Fibroblast of mammary gland (primary cell): ENCODE results near the gene NIPBL.
"Not testable (repeated sequence)": the region's sequence is repeated elsewhere in the genome, so short reads cannot be mapped to it uniquely, and the experiment has no call there.

Source experiments
- DNase-seq: peaks from one replicate; pipeline ENCODE4 v3.0.0-alpha.2; 2010; ENCODE audit warnings: low read depth
- H3K4me3 ChIP-seq: 2 replicates; pipeline ENCODE4 v1.5.1; 2011; ENCODE audit warnings: low read depth, mild to moderate bottlenecking, low read length, moderate library complexity; ENCODE audit not compliant: control insufficient read depth
- TF ChIP-seq, protein P1 (sequence below): conservative IDR thresholded peaks from 2 replicates; pipeline ENCODE4 v1.5.1; 2011; ENCODE audit warnings: low read depth, low read length, inconsistent platforms; ENCODE audit not compliant: control insufficient read depth, insufficient read depth

The NIPBL gene

GRCh38 chr5:37071901-37072581 is 195.5 kb downstream of the NIPBL start:
- TF ChIP-seq, protein P1, sequence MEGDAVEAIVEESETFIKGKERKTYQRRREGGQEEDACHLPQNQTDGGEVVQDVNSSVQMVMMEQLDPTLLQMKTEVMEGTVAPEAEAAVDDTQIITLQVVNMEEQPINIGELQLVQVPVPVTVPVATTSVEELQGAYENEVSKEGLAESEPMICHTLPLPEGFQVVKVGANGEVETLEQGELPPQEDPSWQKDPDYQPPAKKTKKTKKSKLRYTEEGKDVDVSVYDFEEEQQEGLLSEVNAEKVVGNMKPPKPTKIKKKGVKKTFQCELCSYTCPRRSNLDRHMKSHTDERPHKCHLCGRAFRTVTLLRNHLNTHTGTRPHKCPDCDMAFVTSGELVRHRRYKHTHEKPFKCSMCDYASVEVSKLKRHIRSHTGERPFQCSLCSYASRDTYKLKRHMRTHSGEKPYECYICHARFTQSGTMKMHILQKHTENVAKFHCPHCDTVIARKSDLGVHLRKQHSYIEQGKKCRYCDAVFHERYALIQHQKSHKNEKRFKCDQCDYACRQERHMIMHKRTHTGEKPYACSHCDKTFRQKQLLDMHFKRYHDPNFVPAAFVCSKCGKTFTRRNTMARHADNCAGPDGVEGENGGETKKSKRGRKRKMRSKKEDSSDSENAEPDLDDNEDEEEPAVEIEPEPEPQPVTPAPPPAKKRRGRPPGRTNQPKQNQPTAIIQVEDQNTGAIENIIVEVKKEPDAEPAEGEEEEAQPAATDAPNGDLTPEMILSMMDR: no peak
- no peak overlapping the region for H3K4me3 ChIP-seq
- peak; percentile 40 for DNase-seq

GRCh38 chr5:37075399-37075950 is 198.9 kb downstream of the NIPBL start:
- H3K4me3 ChIP-seq: no peak overlapping the region
- no peak for DNase-seq
- TF ChIP-seq, protein P1: no peak

DNA sequence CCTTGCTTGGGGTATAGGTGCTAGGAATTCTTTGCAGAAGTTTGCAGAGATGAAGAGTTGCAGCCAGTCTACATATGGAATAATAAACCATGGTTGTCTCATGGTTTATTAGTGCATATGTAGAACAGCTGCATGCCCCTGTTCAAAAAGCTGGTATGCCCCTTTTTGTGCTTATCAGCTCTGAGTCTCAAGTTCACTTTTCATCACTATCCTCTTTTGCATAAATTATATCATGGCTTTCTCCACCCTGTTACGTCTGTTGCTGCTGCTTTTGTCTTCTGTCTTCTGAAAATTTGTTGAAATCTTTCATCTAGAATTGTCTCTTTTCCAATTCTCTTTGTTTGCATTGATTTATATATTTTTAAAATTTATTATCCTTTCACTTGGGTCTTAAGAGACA is 200.6 kb downstream of the NIPBL start:
- DNase-seq: no peak
- no peak overlapping the region for H3K4me3 ChIP-seq
- TF ChIP-seq, protein P1: no peak

DNA sequence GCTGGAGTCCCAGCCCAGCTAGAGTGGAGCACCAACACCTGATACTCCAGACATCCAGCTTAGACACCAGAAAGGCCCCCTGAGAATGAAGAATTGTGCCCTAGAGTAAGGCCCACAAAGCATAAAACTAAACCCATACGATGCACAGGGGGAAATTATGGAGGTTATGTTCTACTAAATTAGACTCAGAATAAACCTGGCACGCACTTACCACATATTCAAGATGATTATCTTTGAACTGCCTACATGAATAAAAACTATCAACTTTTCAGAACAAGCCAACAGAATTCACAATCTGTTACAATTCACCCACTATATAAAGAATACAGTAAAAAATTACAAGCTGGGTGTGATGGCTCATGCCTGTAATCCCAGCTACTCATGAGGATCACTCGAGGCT is 204.1 kb downstream of the NIPBL start:
- H3K4me3 ChIP-seq: no peak overlapping the region
- no peak for DNase-seq
- TF ChIP-seq, protein P1: no peak

DNA sequence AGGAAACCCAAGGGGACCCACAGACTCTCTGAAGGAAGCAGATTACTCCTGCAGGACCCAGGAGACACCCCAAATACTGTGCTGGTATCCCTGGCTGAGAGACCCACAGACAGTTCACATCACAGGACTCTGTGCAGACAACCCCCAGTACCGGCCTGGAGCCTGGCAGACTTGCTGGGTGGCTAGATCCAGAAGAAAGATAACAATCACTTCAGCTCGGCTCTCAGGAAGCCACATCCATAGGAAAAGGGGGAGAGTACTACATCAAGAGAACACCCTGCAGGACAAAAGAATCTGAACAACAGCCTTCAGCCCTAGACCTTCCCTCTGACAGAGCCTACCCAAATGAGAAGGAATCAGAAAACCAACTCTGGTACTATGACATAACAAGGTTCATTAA is 206.4 kb downstream of the NIPBL start:
- not testable (repeated sequence) for H3K4me3 ChIP-seq, DNase-seq

DNA sequence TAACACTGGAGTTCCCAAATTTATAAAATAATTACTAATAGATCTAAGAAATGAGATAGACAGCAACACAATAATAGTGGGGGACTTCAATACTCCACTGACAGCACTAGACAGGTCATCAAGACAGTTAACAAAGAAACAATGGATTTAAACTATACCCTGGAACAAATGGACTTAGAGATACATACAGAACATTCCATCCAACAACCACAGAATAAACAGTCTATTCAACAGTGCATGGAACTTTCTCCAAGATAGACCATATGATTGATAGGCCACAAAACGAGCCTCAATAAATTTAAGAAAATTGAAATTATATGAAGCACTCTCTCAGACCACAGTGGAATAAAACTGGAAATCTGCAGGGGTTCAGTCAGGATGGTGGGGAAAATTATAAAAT is 209.5 kb downstream of the NIPBL start:
- not testable (repeated sequence) for H3K4me3 ChIP-seq, DNase-seq

GRCh38 chr5:37086466-37087173 is 210.1 kb downstream of the NIPBL start:
- peak; percentile 65 for DNase-seq
- no peak overlapping the region for H3K4me3 ChIP-seq
- TF ChIP-seq, protein P1: no peak
